Ecto neural progenitor cell (in vitro differentiated cells): Measurements from ENCODE around the gene NTSR2.

Experiments used
- DNase-seq: peaks from one replicate; pipeline ENCODE4 v3.0.0-alpha.2; 2018; ENCODE audit warnings: low spot score

Gene NTSR2, protein sequence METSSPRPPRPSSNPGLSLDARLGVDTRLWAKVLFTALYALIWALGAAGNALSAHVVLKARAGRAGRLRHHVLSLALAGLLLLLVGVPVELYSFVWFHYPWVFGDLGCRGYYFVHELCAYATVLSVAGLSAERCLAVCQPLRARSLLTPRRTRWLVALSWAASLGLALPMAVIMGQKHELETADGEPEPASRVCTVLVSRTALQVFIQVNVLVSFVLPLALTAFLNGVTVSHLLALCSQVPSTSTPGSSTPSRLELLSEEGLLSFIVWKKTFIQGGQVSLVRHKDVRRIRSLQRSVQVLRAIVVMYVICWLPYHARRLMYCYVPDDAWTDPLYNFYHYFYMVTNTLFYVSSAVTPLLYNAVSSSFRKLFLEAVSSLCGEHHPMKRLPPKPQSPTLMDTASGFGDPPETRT

DNA sequence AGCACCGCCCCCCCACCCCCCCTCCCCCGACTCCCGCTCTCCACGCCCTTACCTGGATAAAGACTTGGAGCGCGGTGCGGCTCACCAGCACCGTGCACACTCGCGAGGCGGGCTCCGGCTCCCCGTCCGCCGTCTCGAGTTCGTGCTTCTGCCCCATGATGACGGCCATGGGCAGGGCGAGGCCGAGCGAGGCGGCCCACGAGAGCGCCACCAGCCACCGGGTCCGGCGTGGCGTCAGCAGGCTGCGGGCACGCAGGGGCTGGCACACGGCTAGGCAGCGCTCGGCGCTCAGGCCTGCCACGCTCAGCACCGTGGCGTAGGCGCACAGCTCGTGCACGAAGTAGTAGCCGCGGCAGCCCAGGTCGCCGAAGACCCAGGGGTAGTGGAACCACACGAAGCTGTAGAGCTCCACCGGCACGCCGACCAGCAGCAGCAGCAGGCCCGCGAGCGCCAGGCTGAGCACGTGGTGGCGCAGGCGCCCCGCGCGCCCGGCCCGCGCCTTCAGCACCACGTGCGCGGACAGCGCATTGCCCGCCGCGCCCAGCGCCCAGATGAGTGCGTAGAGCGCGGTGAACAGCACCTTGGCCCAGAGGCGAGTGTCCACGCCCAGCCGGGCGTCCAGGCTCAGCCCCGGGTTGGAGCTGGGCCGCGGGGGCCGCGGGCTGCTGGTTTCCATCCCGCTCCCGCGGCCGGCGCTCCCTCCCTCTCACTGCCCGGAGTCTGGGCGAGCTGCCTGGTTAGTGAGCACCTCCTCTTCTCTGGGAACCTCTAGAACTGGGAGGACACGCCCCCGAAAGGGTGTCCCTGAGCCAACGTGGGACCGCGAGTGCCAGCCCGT lies at the start of gene NTSR2:
NTSR2 (minus strand) TSS at position 742 of the 838 bp plus-strand sequence; CDS start at position 676, 66 bp downstream.
- DNase-seq = peak; percentile 87

DNA sequence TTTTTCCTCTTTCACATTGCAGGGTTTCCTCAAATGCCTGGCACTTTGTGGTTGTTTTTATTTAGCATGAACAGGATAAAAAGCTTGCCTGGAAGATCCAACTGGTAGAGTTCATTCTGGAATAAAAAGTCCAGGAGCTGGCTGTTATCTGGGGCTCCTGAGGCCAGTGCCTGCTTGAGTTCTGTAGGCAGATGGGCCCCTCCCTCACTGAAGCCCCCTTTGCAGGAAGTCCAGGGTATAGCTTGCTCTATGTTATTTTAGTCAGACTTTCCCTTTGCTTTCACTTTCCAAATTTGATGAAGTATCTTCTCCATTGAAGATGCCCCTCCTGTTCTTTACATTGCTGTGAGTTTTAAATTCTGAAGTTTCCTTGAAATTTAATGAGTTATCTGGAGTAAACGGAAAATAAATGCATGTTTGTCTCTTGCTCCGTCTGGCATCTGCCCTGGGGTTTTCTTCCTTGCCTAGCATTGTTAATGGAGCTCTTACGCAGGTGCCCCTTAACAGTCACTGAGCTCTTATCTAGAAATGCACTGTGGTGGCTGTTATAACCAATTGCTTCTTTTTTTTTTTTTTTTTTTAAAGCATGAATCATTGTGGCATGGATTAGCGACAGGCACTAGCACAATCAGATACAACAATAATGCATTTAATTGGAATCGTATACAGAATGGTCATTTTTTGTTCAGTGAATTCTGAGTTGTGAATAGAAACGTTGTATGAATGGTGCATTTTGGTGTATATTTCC lies 49.4 kb upstream of the NTSR2 start:
- no peak for DNase-seq

DNA sequence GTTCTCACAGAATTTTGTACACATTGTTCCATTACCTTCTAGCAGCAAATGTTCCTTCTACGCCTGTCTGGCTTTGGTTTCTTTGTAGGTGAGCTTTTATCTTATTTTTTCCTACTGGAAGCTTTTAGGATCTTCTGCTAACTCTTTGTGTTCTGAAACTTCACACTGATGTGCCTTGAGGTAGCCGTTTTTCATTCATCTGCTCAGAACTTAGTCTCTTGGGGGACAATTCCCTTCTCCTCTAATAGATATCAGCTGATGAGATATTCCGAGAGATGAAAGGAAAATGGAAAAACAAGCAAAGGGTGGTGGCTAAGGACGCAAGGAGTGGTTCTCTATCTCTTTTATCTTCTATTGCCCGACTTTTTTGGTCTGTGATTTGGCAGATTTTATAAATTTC lies 48.6 kb upstream of the NTSR2 start:
- no peak for DNase-seq

DNA sequence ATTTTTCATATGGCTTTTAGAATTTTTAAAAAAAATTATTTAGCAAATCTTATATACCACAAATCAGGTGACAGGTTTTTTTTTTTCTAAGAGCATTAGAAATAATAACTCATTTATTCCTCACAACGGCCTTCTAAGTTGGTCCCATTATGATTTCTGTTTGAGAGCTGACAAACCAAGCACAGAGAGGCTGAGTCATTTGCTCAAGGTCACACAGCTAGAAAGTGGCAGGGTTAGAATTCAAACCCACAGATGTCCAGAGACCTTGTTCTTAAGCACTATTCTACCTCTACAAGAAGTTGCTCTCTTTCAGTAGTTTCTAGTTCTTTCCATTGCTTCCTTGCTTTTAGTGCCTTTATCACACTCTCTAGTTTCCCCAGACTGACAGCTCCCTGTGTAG lies 47.6 kb upstream of the NTSR2 start:
- DNase-seq = no peak

DNA sequence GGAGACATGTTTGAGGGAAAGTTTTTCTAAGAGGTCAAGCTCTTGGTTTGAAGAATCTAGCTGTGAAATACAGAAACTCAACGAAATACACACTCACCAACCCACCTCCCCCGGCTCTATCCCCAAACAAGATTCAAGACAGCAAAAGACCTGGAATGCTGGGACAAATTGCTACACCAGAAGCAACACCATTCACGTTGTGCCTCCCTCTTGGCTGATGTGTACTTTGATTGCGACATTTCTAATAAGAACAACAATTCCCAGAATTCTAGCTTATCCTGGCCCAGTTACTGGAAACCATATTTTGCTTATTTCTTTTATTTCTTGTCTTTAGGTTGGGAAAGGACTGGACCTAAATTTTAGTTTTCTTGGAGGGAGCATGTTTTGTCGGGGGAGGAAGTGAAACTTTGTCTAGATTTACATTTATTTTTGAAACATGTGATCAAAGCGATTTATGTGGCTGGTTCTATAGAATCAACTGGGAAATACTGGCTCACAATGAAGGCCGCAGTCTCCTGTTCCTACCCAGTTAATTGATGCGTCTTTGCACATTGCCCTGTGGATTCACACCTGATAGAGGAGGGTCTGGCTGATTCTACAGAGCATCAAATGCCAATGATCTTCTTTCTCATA lies 46.8 kb upstream of the NTSR2 start:
- DNase-seq = no peak

DNA sequence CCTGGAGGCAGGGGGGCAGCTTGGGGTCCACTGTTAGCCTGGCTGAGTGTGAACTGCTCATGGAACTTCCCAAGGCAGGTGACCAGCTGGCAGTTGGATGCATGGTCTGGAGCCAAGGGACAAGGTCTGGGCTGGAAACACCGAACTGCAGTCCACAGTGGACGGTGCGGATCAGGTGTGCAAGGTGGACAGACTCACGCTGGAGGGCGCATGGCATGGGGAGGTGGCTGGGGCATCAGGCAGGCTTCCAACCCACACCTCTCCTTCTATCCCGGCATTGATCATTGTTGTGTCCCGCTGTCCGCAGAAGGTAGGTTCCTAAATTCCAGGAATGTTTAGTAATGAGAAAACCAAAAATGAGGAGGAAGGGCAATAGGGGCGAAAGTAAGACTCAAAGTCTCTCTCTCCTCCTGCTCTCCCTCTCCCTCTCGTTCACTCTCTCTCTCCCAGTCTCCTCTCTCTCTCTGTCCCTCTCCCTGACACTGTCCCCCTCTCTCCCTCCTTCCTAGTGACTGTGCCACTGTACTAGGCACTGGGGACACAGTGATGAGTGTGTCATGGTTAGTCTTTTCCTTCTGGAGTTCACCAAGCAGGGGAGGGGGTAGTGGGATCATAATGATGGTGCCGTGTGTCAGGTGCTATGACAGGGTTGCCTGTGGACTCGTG lies 46.1 kb upstream of the NTSR2 start:
- no peak for DNase-seq

DNA sequence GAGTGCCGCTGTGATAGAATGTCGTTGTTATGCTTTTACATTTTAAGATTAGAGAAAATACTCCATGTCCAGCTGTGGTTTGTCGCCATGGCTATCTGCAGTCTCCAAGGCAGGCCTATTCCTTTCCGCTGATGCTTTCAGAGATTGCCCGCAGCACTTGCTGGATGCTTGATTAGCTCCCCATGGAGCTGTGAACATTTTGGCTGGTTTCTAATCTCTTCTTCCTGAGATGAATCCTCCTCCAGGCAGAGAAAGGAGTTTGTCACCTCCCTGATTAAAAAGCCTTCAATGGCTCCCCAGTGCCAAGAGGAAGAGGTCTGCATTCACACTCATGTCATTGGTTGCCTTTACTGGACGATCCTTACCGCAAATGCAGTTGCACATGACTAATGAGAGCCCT lies 43.8 kb upstream of the NTSR2 start:
- DNase-seq = no peak

DNA sequence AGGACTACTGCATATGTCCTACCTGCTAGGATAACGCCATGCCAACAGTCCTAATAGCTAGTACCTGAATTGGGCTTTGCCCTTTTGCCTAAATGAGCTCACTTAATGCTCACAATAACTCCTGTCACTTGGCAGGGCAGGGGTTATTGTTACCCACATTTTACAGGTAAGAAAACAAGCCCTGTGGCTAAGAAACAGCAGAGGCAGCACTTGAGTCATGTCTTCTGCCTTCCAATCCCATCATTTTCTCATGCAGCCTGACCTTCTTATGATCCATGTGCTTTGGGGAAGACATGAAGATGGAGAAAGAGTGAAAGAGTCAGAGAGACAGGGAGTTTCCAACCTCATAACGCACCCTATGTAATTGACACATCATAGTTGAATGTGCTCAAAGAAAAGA lies 42.9 kb upstream of the NTSR2 start:
- no peak for DNase-seq

DNA sequence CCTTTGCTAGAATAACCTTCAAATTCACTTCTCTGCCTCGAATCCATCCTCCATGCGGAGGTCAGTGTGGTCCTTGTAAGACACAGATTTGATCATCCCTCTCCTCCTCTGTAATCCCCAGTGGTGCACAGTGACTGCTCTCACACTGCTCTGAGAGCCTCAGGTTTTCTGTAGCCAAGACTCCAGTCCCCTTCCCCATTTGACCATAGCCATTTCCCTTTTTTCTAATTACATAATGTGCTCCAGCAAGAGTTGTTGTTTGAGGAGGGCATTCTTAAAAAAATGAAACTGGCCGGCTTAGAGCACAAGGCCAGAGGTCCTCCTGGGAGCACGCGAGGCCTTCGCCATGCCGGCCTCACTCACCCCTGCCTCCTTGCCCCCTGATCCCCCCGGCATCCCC lies 41.8 kb upstream of the NTSR2 start:
- DNase-seq = no peak

DNA sequence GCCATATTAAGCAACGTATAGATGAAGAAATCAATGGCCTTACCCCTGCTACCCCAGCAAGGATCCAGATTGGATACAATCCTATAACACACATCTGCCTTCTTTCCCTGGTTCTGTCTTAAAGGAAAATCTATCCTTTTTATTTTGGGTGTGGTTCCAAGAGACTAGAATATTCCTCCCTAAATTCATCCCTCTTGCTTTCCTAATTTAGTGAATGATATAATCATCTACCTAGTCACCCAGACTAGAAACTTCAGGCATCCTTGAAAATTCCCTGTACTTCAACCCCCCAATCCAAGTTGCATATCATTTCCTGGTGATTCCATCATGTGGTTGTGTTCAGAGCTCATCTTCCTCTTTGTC lies 41.3 kb upstream of the NTSR2 start:
- DNase-seq = no peak

DNA sequence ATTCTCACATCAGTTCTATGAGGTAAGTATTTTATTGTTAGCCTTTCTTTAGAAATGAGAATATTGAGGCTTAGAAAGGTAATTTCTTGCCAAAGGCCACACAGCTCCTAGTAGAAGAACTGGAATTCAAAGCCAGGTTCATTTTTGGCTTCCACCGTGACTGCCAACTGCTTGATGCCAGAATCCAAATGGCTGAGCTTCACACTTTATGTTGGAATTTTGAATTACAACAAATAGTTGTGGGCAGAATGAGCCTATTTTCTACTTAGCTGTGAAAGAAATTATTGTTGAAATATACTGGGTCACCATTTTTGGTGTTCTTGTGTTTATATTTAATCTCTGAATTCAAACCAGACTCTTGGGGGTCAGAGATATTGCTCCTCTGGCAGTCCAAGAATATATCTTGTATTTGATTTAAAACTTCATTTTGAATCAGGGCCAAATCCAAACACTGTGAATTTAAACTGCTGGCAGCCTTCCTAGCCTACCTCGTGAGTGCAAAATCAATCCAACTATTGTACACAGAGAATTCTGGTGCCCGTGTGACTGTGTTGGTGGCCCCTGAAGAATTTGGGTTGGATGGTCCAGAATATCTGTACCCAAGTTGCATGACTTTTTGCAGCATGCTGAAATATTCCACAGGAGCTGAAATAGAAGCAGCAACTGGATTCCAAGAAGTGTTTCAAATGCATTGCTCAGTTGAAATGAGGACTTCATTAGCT lies 40.8 kb upstream of the NTSR2 start:
- DNase-seq = no peak

DNA sequence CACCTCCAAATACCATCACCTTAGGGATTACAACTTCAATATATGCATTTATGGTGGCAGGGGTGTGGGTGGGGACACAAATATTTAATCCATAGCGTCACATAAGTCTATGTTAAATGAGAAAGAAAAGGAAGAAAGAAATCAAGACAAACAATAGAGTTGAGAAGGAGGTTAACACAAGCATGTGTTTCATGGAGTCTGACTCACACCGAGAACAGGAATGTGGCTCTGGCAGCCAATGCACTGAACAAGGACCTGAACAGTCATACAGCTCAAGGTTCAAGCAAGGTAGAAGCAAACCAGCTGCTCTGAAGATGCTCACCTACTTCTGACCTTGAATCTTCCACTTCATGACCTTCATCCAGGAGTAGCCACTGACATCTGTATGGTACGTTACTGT lies 40.2 kb upstream of the NTSR2 start:
- no peak for DNase-seq

DNA sequence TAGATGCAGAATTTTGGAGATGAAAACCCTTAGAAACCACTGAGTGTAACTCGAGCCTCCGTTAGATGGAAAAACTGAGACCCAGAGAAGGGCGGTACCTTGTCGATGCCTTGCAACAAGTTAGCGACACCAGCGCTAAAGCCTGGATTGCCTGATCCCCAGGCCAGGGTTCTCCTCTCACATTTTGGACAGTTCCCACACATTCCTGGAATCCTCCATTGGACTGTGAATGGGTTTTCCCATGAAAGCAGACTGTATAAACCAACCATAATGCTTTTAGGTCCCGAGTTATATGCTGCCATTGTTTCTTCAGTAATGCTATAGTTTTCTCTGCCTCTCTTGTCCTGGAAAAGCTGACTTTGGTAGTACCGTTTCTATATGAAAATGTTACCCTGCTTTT lies 39.3 kb upstream of the NTSR2 start:
- DNase-seq = no peak

DNA sequence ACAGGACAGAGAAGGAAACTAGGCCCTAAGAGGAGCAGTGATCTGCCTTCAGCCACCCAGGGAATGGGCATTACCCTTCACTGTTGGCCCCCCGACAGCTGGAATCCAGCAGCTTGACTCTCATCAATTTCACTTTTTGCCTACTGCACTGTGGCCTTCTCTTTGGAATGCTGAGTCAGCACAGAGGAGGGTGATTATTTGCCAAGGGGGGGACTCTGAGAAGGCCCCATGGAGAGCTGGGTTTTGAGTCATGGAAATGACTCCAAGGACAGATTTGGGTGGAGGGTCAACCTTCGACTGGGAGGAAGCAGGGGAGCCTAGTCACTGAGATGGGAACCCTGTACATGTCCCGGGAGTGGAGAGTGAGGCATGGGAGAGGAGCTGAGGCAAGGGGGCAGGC lies 38.1 kb upstream of the NTSR2 start:
- no peak for DNase-seq

DNA sequence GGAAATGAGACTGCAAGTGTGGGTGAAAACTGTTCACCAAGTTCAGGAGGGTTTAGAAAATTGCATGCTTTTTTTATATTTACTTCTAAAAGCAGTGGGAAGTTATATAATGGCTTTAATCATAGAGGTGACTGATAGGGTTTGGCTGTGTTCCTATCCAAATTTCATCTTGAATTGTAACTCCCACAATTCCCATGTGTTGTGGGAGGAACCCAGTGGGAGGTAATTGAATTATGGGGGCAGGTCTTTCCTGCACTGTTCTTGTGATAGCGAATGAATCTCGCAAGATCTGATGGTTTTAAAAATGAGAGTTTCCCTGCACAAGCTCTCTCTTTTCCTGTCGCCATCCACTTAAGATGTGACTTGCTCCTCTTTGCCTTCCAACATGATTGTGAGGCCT lies 35.7 kb upstream of the NTSR2 start:
- DNase-seq = no peak

DNA sequence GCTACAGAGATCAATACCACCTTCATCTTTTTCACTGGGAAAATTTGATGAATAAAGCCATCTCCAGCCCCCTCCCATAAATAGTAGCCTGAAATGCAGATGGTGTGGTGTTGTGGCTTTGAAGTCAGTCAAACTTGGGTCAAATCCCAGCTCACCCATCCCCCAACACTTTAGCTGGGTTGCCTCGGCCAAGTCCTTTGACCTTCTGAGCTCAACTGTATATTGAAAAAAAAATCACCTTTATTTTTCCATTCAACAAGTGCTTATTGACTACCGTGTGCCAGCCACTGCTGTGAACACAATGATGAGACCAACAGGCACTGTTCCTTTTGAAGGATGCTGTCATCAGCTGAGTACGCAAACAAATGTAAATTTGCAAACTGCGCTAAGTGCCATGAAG lies 35.1 kb upstream of the NTSR2 start:
- no peak for DNase-seq

DNA sequence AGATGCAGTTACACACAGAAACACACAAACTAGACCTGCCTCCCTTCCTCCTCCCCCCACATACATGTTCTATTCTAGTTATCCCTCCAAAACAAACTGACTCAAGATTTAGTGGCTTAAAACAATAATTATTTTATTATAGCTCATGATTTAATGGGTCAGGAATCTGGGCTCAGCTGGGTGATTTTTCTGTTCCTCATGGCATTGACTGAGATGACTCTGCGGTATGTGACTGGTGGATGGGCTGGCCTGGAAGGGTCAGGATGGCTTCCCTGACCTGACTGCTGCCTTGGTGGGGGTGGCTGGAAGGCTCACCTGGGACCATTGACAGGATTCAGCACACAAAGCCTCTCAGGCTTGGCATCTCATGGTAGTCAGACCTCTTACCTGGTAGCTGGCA lies 33.7 kb upstream of the NTSR2 start:
- no peak for DNase-seq

DNA sequence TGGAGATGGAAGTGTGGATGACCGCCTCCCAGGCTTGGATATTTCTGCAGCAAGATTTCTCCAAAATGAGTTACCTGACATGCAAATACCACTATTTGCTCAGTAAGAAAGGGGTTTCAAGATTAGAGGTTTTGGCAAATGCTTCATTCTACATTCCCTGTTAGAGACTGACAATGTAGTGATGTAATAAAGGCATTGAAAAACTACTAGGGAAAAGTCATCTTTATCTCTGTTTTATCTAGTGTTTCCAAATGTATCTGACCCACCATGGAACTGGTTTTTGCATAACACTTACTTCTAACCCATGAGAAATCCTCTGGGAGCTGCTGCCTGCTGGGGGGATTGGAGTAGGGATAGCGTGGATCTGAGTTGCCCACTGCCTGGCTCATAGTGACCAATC lies 33.0 kb upstream of the NTSR2 start:
- no peak for DNase-seq

DNA sequence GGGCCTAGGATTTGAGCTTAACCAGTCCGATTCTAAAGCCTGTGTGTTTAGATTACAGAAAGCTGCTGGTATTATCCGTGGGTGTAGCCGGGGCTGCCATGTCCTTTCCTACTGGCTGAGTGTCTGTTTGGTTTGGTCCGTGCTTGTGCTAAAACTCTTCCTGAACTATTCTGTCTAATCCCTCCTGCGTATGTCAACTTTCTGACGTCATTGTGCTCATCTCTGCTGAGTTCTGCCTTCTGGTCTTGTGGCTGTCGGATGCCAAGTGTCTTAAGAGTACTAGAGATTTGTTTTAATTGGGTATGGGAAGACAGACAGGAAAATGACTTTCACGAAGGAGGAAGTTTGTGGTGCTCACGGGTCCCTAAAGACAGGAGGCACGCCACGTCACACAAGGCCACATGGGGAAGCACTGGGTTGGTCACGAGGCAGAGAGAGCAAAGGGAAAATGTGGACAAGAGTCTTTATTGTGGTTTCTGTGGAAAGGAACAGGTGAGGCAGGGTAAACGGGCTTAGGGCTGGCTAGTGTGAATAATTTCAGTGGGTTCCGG lies 31.8 kb upstream of the NTSR2 start:
- DNase-seq = no peak

DNA sequence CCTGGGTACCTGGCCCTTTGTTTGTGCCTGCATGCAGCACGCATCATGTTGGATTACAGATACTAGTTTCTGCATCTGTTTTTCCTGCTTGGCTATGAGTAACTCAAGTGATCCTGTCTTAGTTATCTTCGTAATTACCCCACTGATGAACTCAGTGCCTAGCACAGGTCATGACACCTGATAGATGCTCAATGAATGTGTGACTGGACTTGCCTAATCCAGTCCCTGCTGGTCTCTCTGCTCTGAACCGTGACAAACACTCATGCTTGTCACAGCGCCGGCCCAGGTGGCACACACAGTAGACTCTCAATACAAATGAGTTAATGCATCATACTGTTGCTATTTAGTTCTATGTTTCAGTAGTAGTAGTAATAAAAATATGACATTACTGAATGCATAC lies 31.2 kb upstream of the NTSR2 start:
- DNase-seq = no peak
